Skeletal muscle tissue (tissue), 4 donors: ENCODE measurements around the gene BMPR1B. TPM values are rescaled to one million over a fixed set of nuclear protein-coding genes. Genes with fewer than 3 reads are reported as not detected.

ENCODE experiments used
- H3K27ac ChIP-seq: one replicate; pipeline ENCODE4 v1.7.0; 2013; ENCODE audit warnings: mild to moderate bottlenecking, low read depth, low read length, inconsistent platforms
- H3K27me3 ChIP-seq, 3 donors: one replicate each; pipeline ENCODE4 v1.7.0; 2013; ENCODE audit warnings: low read length in 3 of 3; ENCODE audit not compliant: control insufficient read depth in 3 of 3, insufficient read depth in 3 of 3
- H3K36me3 ChIP-seq, 3 donors: one replicate each; pipeline ENCODE4 v1.7.0; 2013; ENCODE audit warnings: low read length in 3 of 3; ENCODE audit not compliant: control insufficient read depth in 3 of 3, insufficient read depth in 3 of 3
- H3K4me1 ChIP-seq, 3 donors: one replicate each; pipeline ENCODE4 v1.7.0; 2013; ENCODE audit warnings: low read length in 3 of 3, mild to moderate bottlenecking in 3 of 3; ENCODE audit not compliant: control insufficient read depth in 3 of 3, insufficient read depth in 3 of 3
- H3K4me3 ChIP-seq, 3 donors: one replicate each; pipeline ENCODE4 v1.7.0; 2013; ENCODE audit warnings: low read length in 3 of 3
- H3K9ac ChIP-seq, 3 donors: one replicate each; pipeline ENCODE4 v1.7.0; 2013; ENCODE audit warnings: low read length in 3 of 3, mild to moderate bottlenecking in 3 of 3, moderate library complexity in 2 of 3, low read depth in 1 of 3
- H3K9me3 ChIP-seq, 3 donors: one replicate each; pipeline ENCODE4 v1.7.0; 2013; ENCODE audit warnings: low read length in 3 of 3; ENCODE audit not compliant: control insufficient read depth in 3 of 3
- total RNA-seq: library from RNA; depleted of rRNA; stranded (reverse); fragments of >200 nt; gene quantifications from one replicate; pipeline ENCODE4 v1.2.3, GENCODE V29; 2014
- donor health status: Osteomylitis.

The BMPR1B gene
- total RNA-seq, 1 donor from 2014 or later, result 22.4 TPM

DNA sequence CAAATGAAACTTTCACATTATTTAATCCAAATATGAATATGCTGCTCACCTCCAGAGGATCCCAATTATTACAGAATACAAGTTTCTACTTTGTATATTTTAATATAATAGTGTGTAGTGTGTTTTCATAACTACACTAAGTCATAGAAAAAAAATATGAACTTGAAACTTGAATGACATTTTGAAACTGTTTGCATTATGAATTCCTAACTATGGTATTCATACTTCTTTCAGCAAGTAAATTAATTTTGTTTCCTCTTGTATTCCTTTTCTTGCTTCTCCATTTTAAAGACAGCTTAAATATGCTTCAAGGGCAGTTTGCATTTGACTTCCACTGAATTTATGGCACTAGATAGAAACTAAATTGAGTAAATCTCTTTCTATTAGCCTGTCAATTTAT, 177.1 kb downstream of the BMPR1B start:
- no peak overlapping the region for H3K4me3 ChIP-seq
- peaks cover 0 to 3% (median 0%) of the 10 kb centered on the region in 3 donors for H3K27me3 ChIP-seq
- no peak overlapping the region for H3K27ac ChIP-seq
- H3K36me3 ChIP-seq, result no peaks in the 10 kb centered on the region
- no peaks in the 10 kb centered on the region for H3K4me1 ChIP-seq
- no peak overlapping the region for H3K9ac ChIP-seq
- H3K9me3 ChIP-seq, result no peaks in the 10 kb centered on the region

DNA sequence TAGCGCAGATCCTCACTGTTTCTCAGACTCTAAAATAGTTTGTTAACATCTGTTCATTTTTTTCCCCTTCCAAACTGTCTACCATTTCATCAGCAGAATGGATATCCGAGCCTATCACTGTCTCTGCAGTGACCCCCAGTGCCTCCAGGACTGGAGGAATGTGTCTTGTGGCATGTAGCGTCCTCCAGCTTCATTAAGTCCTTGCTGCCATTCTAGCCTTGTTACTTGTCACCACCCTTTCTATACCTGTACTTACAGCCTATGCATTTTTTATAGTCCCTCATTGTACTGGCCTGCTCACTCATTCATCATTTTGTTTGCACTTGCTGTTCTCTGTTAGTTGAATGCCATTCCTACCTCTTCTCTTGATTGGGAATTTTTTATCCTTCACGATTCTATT, 179.1 kb downstream of the BMPR1B start:
- Histone ChIP-seq H3K4me1 (no peaks in the 10 kb centered on the region), H3K9me3 (no peaks in the 10 kb centered on the region), H3K9ac (no peak overlapping the region), H3K36me3 (no peaks in the 10 kb centered on the region), H3K27me3 (peaks cover 0 to 3% (median 0%) of the 10 kb centered on the region in 3 donors), H3K27ac (no peak overlapping the region), H3K4me3 (no peak overlapping the region)

DNA sequence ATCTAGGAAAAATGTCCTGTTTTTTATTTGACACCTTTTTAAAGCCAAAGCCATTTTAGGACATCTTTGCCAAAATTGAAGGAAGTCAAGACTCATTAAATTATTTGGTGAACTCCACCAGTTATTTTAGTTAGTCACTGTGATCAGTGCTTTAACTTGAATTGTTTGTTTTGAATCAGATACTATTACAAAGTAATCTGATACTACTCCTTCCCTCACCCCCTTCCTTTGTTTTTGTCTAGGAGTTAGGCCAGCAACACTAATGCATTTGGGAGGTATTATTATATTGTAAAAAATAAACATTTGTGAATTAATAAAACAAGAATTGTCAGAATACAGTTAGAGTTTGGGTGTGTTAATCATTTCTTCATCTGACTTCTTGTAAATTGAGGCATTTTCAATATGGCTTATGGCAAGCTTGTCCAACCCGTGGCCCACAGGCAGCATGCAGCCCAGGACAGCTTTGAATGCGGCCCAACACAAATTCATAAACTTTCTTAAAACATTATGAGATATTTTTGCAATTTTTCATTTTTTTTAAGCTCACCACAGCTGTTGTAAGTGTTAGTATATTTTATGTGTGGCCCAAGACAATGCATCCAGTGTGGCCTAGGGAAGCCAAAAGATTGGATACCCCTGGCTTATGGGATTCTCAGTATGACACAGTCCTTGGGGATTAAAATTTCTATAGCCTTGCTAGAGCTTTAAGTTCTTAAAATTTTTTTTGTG, 182.2 kb downstream of the BMPR1B start:
- Histone ChIP-seq H3K27me3 (peaks cover 0 to 3% (median 0%) of the 10 kb centered on the region in 3 donors), H3K9me3 (no peaks in the 10 kb centered on the region), H3K4me1 (no peaks in the 10 kb centered on the region), H3K27ac (no peak overlapping the region), H3K4me3 (no peak overlapping the region), H3K36me3 (no peaks in the 10 kb centered on the region), H3K9ac (no peak overlapping the region)

DNA sequence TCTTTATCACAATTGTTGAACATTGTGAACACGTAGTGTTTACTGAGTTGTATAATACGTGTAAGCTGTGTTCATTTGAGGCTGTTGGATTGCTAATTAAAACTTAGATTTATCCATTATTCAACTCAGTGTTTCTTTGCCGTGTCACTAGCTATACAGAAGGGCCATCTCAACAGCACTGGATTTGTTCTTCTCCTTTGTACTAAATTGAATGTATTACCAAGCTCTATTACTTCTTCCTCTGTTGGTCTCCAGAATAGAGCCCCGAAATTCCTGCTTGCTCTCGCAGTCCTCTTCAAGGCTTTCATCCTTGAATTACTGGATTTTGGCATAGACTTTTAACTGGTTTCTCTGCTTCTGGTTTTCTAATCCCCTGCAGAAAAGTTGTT, 182.8 kb downstream of the BMPR1B start:
- H3K9me3 ChIP-seq, result no peaks in the 10 kb centered on the region
- H3K9ac ChIP-seq, result no peak overlapping the region

DNA sequence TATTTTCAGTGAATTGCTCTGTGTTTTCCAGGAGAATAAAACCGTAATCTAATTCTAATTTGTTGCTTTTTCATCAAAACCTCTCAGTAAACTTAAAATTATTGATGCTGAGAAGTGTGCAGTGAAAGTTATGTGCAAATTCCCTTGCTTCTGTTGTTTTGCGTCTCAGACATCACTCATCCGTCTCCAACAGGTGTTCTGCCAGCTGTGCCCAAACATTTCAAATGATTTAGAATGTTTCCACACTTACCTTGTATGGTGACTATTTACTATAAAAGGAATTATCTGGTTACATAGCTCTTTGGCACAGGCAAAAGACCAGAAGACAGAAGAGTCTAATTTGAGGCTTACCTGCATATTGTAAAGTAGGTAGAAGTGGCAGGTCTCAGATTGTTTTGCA, 184.0 kb downstream of the BMPR1B start:
- Histone ChIP-seq H3K27ac (no peak overlapping the region), H3K27me3 (peaks cover 0 to 3% (median 0%) of the 10 kb centered on the region in 3 donors)

More for the DNA sequence above, 182.8 kb downstream of the BMPR1B start:
- Histone ChIP-seq H3K36me3 (no peaks in the 10 kb centered on the region), H3K27ac (no peak overlapping the region), H3K4me3 (no peak overlapping the region), H3K4me1 (no peaks in the 10 kb centered on the region), H3K27me3 (peaks cover 0 to 3% (median 0%) of the 10 kb centered on the region in 3 donors)

DNA sequence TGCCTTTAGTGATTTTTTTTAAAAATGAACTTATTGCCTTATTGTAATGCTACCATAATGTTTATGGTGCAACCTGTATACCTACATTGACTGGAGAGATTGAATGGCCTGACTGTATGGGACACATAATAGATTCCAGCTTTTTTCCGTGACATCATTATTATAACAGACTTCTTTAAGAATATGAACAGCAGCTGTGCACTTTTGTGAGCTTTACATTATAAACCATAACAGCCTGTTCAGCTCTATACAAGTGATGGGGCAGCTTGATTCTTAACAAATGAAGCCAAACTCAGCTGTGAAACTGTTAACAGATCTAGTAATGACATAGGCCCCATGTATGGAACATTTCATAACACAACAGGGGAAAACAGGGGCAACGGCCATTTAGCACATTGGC, 187.0 kb downstream of the BMPR1B start:
- Histone ChIP-seq H3K4me3 (no peak overlapping the region), H3K9me3 (no peaks in the 10 kb centered on the region), H3K9ac (no peak overlapping the region), H3K27me3 (no peaks in the 10 kb centered on the region), H3K4me1 (no peaks in the 10 kb centered on the region), H3K36me3 (no peaks in the 10 kb centered on the region), H3K27ac (no peak overlapping the region)

More for the DNA sequence above, 184.0 kb downstream of the BMPR1B start:
- H3K36me3 ChIP-seq, result no peaks in the 10 kb centered on the region
- no peaks in the 10 kb centered on the region for H3K4me1 ChIP-seq
- H3K9me3 ChIP-seq, result no peaks in the 10 kb centered on the region
- H3K9ac ChIP-seq, result no peak overlapping the region
- no peak overlapping the region for H3K4me3 ChIP-seq

DNA sequence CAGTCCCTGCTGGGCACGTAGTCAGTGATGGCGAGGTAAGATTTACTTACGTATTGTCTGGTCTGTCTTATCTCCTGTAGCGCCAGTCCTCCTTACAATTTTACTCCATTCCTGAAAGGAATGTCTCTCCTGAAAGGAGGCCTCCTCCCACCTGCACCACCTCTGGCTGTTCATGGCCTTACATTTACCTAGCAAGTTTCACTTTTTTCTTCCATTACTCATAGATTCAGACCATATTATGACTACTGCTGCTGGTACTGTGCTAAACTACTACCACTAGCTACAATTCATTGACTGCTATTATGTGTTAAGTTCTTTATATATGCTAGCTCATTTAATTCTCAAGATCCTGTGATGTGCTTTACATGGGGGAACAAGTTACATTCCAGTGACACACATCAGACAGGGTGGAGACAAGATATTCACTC, 189.9 kb downstream of the BMPR1B start:
- H3K4me1 ChIP-seq, result no peaks in the 10 kb centered on the region
- H3K36me3 ChIP-seq, result no peaks in the 10 kb centered on the region
- no peak overlapping the region for H3K9ac ChIP-seq
- no peaks in the 10 kb centered on the region for H3K9me3 ChIP-seq
- H3K4me3 ChIP-seq, result no peak overlapping the region
- H3K27me3 ChIP-seq, result no peaks in the 10 kb centered on the region
- no peak overlapping the region for H3K27ac ChIP-seq

DNA sequence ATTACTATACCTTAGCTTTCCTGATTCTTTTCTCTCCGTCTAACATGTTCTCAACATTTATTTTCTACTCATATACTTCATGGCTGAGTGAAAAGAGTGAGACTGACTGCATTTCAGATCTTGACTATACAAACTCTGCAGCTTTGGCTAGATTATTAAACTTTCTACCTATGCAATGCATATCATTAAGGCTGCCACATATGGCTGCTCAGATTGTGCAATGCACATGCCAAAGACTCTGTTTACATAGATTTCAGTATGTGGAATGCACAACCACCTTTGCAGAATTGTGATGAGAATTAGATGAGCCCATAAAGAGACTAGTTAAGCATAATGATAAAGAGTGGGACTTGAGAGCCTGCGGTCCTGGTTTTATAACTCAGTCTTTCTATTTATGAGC, 196.5 kb downstream of the BMPR1B start:
- no peak overlapping the region for H3K4me3 ChIP-seq
- no peaks in the 10 kb centered on the region for H3K36me3 ChIP-seq
- H3K9ac ChIP-seq, result no peak overlapping the region
- no peaks in the 10 kb centered on the region for H3K9me3 ChIP-seq
- no peak overlapping the region for H3K27ac ChIP-seq
- no peaks in the 10 kb centered on the region for H3K27me3 ChIP-seq
- H3K4me1 ChIP-seq, result no peaks in the 10 kb centered on the region

DNA sequence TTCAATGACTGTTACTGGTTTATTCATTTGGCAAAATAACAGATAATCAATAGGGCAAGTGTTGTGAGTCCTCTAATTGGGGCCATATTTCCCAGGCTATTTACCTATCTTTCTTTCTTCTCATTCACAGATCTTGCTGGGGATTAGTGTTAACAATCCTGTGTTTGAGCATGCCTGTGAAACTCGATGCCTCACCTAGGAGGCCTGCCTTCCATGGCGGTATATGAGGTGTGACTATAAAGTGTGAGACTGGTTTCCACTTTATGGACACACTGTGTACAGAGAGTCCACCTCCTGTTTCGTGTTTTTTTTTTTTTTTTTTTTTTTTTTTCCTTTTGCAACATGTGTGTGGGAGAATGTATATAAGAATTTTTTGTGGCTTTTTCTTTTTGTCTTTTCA, 199.3 kb downstream of the BMPR1B start:
- Histone ChIP-seq H3K9me3 (no peaks in the 10 kb centered on the region), H3K27ac (no peak overlapping the region), H3K9ac (no peak overlapping the region), H3K36me3 (no peaks in the 10 kb centered on the region), H3K27me3 (no peaks in the 10 kb centered on the region), H3K4me3 (no peak overlapping the region), H3K4me1 (no peaks in the 10 kb centered on the region)

DNA sequence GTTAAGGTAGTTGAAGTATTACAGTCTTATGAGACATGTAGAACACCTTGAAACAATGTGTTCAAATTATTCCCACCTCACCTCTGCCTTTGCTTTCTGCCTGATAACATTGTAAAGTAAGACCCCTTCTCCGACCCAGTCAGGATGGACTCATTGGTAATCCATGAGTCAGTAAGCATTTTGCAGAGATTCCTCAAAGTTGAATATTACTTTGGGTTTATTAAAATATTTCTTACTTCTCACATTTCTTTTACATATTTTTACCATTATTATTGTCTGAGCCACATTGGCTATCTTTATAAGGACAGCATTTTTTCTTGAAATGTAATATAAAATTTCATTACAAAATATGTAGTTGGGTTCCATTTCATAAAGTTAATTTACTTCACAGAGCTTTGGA, 201.6 kb downstream of the BMPR1B start:
- Histone ChIP-seq H3K9me3 (no peaks in the 10 kb centered on the region), H3K9ac (no peak overlapping the region), H3K4me3 (no peak overlapping the region), H3K27ac (no peak overlapping the region), H3K27me3 (no peaks in the 10 kb centered on the region), H3K4me1 (no peaks in the 10 kb centered on the region), H3K36me3 (no peaks in the 10 kb centered on the region)
